T follicular helper cell (primary cell): ENCODE results near the gene PXT1.
"Not testable (repeated sequence)": the region's sequence is repeated elsewhere in the genome, so short reads cannot be mapped to it uniquely, and the experiment has no call there.

Experiments
- DNase-seq: peaks from one replicate; pipeline ENCODE4 v3.0.0-alpha.2; 2020; ENCODE audit warnings: low read depth
- total RNA-seq, 2 experiments: gene quantifications; one replicate each; lab custom pipeline; 2026; lab: John Stamatoyannopoulos, UW

The PXT1 gene, protein sequence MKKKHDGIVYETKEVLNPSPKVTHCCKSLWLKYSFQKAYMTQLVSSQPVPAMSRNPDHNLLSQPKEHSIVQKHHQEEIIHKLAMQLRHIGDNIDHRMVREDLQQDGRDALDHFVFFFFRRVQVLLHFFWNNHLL
- 0.18 to 0.30 reads per million in 2 experiments for total RNA-seq

DNA sequence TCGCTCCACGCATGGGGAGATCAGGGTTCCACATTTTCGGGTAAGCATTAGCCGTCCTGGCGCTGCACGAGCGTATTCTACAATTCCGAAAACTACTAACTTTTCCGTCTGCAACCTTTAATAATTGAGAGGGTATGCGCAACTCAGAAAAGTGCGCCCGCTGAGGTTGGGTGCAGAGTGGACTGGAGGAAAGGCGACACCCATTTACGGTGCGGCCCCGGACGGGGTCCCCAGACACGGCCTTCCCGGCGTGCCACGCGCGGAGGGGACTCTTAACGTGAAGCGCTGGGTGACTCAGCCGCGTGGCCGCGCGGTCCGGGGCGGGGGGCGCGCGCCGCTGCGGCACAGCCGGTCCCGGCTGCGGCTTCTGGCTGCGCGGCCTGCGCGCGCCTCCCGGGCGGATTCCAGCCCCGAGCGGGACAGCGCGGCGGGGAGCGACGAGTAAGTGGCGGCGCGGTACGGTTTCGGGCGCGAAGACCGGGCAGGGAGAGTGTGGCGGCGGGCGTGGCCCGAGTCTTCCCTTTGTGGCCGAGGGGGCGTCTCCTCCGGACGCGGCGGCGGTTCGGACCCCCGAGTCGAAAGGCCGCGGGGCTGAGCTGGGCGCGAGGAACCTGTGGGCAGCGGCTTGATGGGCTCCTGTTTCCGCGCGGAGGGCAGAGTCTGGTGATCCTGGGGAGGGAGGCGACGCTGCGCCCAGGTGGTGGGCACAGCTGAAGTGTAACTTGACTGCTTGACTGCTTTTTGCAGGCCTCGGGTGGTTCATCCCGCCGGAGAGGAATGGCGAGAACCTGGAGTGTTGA, at the start of gene PXT1, which contains the start of gene KCTD20:
Gene PXT1, minus strand, starts transcription at position 184 of the 800 bp plus-strand sequence. CDS start 16,772 bp downstream, outside the sequence.
Gene KCTD20, plus strand, starts transcription at position 330 of the 800 bp plus-strand sequence. CDS start 27,098 bp downstream, outside the sequence.
- peak; percentile 74 for DNase-seq

DNA sequence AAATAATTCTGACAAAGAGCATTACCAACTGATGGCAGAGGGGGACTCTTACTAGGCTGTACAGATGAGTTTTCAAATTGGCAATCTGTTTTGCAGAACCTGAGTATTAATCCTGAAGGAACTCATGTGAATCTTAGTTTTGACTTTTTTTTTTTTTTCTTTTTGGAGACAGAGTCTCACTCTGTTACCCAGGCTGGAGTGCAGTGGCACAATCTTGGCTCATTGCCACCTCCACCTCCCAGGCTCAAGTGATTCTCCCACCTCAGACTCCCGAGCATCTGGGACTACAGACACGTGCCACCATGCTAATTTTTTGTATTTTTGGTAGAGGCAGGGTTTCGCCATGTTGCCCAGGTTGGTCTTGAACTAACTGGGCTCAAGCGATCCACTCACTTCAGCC, 49.4 kb upstream of the PXT1 start:
- DNase-seq = no peak

DNA sequence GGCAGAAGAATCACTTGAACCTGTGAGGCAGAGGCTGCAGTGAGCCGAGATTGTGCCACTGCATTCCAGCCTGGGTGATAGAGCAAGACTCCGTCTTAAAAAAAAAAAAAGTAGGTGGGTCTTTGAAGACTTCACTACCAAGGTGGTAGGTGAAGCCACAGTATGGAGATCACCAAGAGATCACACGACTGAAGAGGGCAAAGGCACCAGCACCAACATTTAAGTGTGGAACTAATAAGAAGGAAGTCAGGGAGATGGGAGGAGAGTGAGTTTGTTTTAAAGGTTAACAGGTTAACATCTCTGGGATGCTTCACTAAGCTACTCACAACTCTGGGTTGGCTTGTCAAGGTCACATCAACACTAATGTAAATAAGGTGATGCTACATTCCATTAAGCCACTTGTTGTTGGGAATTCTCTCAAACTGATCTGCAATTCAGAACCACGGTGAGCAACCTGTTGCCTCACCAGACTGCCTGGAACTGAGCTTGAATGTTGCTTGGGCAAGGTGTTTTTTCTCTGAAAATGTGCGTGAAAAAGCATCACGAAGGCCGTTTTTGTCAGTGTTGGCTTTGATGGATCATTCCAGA, 48.8 kb upstream of the PXT1 start:
- DNase-seq = no peak

DNA sequence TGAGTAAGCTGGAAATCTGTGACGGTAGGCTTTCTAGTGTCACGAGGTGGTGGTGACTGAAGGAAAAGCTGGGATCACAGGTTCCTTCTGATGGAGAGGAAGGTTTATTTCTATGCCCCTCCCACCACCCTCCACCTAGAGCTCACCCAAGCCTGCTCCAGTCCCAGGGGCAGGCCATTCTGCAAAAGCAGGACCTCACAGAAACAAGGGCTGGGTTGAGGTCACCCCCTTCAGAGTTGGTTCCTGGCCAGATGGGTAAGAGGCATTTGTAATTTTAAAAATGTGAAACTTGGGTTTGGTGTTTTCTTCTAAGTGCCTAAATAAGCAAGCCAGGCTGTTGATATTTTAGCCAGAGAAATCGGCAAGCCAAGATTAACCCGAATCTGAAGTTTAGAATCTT, 46.8 kb upstream of the PXT1 start:
- no peak for DNase-seq

DNA sequence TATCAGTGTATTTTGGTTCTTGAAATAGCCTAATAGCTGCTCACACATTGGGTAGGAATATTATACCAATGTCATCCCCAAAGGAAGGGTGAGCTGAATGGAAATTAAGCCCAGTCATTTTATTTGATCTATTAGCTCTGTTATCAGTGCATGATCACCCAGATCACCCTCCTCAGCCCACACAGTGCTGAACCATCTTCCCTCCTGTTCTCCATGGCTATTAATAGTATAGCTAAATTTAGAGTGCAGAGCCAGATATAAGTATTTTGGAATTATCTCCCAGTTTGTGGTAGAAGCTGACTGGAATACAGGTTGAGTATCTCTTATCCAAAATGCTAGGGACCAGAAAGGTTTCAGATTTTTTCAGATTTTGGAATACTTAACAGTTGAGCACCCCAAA, 45.6 kb upstream of the PXT1 start:
- DNase-seq = no peak

DNA sequence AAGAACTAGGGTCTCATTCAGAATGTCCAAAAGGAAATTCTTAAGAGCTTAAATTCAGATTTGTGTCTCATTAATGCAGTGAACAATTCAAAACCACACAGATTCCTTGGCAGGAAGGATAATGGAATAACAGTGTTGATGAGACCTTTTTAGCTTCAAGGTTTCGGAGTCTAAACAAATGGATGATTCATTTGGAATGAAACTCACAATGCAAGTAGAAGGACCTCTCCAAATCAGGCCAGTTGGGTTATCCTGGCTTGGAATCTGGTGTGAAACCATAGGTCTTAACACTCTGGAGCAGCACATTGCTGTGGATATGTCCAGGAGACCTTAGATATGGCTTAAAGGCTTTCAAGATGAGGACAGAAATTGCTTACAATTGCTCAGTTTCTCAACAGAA, 45.0 kb upstream of the PXT1 start:
- no peak for DNase-seq

DNA sequence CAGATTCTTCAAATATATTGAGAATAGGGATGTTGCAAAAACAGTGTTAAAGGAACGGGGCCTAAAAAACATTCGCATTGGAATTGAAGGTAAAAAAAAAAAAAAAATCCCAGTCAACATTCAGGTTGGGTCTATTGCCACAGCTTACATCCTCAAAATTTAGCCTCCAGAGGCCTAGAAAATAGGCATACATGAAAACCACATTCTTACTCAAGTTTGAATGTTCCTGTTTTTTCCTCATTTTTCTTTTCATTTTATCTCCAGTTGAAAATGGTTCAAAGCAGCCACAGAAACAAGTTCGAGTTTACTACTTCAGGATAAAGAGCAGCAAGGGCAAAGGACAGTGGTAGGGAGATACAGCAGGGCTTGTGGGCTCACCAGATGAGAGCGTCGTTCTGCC, 42.1 kb upstream of the PXT1 start:
- DNase-seq = no peak

DNA sequence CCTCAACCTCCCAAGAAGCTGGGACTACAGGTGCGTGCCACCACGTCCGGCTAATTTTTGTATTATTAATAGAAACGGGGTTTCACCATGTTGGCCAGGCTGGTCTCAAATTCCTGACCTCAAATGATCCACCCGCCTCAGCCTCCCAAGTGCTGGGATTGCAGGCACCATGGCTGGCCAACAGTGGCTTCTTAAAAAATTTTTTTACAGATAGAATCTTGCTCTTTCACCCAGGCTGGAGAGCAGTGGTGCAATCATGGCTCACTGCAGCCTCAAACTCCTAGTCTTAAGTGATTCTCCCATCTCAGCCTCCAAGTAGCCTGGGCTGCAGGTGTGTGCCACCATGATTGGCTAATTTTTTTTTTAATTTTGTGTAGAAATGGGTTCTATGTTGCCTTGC, 40.7 kb upstream of the PXT1 start:
- DNase-seq = not testable (repeated sequence)

DNA sequence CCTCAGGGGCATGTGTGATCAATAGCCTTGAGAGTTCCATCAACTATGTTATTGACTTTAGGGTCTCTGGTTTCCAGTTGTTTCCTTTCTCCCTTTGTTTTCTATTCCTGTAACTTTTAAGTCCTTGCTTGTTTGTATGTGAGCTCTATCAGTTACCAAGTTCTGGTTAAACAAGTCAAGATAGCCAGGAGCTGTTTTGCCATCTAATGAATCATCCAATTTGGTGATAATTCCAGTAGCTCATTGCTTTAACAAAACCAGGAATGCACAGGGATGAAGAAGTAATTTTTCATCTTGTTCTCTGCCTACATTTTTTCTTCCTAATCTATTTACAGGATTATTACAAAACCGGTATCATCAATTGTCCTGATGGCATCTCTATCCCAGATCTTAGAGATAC, 36.6 kb upstream of the PXT1 start:
- DNase-seq = no peak

DNA sequence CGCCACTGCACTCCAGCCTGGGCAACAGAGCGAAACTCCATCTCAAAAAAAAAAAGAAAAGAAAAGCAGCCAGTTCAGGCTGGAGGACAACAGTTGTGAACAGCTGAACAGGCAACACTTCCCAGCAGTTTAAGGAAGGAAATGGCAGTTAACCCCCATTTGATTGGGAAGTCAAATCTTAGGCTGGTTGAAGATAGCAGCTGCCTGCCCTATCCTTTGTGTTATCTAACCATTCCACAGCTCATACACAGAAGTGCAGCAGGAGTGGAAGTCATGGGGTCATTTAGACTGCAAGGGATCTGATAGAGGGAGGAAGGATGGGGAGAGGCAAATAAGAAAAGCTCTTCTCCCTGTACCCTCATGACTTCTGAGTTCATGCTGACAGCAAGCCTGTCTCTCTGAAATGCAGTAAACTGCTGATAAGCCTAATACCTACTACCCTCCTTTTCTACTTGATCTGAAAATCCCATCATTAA, 35.4 kb upstream of the PXT1 start:
- no peak for DNase-seq

DNA sequence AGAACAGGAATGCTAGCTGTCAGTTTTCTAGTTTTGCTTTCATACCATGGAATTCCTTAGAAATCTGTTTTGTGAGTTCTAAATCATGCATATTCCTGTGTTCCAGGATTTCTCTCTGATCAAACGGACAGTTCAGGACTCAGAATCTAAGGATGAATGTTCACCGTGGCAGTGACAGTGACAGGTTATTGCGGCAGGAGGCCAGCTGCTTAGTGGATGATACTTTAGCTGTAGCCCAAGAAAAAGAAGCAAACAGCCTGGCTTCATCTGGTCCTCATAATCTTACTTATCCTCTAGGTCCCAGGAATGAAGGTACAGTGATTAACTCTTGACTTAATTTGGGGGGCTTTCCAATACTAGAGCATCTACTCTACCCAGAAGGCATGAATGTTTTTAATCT, 27.3 kb upstream of the PXT1 start:
- DNase-seq = no peak

DNA sequence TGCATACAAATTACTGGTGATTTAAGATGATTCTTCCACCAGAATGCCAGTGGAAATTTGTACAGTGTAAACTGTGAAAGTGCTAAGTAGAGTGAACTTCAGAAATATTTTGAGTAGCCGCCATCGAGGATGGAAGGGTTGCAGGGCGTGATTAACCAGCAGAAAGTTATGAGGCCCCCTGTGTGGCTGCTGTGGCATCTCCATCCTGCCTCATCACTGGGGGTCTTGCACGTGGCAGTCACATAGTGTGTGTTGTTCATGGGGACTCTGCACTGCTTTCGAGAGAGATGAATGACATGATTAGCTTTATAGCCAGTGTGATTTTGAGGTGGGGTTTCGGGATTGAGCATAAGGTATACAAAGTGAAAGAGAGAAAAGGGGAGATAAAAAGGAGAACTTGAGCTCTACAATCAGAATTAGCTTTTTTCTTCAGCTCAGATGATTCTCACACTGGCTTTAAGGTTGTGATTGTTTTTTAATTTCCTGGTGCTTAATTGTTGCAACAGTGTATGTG, 26.6 kb upstream of the PXT1 start:
- DNase-seq = no peak

DNA sequence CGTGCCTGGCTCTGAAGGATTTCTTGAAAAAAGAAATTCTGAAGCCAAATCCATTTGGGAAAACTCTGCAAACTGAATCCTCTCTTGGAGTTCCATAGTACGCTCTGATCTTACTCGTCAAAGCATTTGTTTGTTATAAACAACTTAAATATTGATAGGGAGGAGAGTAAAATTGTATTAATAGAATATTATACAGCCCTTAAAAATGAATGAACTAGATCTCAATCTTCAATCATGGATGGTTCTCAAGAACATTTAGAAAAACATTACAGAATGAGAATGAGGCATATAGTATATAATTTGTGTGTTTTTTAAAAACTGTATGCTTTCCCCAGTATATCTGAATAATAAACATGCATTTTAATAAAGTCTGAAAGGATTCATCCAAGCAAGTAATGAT, 25.0 kb upstream of the PXT1 start:
- DNase-seq = no peak

DNA sequence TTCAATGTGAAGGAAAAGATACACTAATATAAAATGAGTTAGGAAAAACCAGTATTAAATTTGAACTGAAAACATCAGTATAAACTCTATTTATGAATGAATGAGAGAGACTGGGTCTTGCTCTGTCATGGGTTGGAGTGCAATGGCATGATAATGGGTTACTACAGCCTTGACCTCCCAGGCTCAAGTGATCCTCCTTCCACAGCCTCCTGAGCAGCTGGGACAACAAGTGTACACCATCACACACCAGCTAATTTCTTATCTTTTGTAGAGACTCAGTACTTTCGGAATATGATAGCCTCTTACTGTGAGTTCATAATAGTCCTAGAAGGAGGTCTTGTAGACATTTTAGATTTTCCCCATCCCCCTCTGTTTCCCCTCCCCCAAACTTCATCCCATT, 21.6 kb upstream of the PXT1 start:
- no peak for DNase-seq

DNA sequence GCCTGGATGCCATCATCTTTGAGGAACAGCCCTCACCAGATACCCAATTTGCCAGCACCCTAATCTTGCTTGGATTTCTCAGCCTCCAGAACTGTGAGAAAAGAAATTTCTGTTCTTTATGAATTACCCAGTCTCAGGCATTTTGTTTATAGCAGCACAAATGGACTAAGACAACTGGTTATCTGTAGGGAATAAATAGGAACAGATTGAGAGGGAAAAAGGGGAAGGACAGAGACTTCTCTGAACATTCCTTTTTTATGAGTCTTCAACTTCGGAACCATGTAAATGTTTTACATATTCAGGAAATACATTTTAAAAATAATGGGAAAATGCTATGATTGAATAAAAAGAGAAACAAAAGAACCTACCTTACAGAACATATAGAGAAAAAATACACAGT, 21.0 kb upstream of the PXT1 start:
- no peak for DNase-seq

DNA sequence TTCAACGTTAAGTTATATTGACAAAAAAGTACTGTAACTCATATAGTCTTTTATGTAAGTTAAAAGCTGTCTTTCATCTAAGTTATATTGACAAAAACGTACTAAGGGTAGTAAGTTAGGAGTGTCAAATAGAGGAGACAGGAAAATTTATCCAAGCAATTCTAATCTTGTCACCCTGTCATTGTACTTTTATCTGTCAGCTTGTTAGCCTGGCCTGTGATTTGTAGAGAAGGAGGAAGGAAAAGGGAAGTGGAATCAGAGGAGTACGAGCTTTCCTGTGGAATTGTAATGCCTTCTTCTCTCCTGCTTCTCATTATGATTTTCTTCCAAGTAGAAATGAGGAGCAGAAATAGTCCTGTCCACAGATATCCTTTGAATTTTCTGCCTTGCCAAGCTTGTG, 19.0 kb upstream of the PXT1 start:
- no peak for DNase-seq

DNA sequence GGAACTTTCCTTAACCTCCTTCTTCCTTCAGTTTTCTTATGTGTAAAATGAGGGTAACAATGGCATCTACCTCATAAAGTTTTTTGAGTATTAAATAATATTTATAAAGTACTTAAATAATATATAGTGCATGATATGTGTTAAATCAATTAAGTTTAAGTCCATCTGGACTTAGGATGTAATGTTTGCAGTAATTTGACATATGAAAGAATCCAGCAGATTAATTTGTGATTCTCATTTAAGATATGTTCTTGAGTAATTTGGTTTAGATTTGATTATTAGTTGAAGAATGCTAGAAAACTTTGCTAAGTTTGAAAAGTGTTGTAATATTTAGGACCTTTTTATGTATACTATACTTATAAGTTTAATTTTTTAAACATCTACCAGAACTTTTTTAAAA, 18.3 kb upstream of the PXT1 start:
- DNase-seq = no peak

DNA sequence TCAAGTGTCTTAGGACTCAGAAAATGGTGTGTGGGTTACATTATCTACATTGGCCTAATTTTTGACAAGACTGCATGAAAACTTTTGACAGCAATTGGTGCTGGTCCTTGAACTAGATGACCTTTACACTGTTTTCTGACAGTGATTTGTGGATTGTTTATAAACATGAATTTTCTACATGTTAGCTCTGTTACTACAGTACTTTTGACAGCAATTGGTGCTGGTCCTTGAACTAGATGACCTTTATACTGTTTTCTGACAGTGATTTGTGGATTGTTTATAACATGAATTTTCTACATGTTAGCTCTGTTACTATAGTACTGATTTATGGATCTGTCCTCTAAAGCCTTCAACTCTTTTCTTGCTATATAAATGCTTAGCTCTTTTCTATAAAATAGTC, 16.8 kb upstream of the PXT1 start:
- DNase-seq = no peak

DNA sequence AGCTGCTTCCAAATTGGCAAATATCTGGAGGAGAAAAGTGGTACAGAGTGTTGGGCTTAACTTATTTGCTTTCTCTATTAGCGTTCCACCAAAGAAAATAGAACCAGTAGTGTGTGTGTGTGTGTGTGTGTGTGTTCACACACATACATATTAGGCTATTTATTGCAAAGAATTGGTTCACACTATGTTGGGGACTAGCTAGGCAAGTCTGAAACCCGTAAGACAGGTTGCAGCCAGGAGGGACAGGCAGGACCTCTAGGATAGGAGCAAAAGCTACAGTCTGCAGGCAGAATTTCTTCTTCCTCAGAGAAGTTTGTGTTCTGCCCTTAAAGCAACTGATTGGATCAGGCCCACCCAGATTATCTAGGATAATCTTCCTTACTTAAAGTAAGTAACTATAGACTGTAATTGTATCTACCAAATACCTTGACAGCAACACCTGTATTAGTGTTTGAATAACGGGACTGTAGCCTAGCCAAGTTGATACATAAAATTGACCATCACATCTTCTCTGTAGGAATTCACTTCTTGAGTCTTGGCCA, 12.9 kb upstream of the PXT1 start:
- DNase-seq = no peak

DNA sequence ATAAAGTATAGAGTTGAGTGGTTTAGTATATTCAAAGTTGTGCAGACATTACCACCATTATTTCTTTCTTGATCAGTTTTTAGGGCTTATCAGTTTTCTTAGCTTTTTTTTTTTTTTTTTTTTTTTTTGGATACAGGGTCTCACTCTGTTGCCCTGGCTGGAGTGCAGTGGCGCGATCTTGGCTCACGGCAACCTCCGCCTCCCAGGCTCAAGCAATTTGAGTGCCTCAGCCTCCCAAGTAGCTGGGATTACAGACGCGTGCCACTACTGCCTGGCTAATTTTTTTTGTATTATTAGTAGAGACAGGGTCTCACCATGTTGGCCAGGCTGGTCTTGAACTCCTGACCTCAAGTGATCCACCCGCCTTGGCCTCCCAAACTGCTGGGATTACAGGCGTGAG, 10.2 kb upstream of the PXT1 start:
- not testable (repeated sequence) for DNase-seq

DNA sequence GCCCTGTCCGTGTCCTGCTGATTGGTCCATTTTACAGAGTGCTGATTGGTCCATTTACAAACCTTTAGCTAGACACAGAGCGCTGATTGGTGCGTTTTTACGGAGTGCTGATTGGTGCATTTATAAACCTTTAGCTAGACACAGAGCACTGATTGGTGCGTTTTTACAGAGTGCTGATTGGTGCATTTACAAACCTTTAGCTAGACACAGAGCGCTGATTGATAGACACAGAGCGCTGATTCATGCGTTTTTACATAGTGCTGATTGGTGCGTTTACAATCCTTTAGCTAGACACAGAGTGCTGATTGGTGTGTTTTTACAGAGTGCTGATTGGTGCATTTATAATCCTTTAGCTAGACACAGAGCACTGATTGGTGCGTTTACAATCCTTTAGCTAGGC, 6.5 kb upstream of the PXT1 start:
- DNase-seq = not testable (repeated sequence)

DNA sequence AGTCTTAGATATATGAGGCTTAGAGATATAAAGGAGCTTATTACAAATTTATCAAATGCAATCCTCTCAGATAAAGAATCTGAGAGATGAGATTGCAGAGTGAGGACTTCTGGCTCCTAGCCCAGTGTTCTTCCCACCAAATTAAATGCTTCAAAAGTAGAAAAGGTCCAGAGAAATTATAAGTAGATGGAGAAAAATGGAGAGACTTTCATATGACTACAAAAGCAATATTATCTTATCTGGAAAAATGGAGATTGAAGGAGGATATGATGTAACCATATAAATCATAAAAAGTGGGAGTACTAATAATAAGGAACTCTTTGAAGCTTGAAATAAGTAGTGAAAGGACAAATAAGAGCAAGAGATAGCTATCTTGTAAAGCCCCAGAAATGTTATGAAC, 3.0 kb upstream of the PXT1 start:
- no peak for DNase-seq

DNA sequence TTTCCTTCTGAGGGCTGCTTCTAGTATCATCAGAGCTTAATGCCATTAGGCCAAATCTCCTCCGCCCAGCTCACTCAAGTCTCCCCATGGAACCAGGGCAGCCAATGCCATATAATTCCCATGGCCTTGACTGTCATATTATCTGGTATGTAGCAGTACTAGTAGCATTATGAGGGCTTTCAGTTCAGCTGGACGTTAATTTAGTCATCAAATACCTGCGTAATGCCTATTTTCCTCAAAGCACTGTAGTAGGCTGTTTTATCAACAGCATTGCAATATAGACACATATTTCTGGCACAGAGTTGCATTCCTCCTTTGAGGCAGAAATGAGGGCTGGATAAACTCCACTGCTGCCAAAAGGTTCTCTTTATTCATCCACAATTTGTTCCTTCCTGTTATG, 1.8 kb upstream of the PXT1 start:
- DNase-seq = no peak
